ENCODE data around the gene TMEM190. TPM values are rescaled to one million over a fixed set of nuclear protein-coding genes. Genes with fewer than 3 reads are reported as not detected.
A peak's percentile ranks its signal among the peaks of the same experiment; 100 is the strongest.

TMEM190 gene
- total and polyA plus RNA-seq, 2 of the 8 experiments (the other 6 are each of a cell fraction or from before 2014, with no cell fraction given): 1.6 TPM; not detected in 1

GRCh38 chr19:55389386-55390317, 13.0 kb downstream of the TMEM190 start:
- no peak overlapping the region for H3K18ac ChIP-seq (ENCODE audit: extremely low read depth, low read length)
- ChIA-PET CTCF (ENCODE audit: partially characterized antibody) (interaction anchor here (0.7 to 6.1 kb wide), 7 partner anchors 13 to 247 kb away, joined by 3 to 39 read pairs (median 4); no protein-coding TSS in a partner anchor), POLR2A (ENCODE audit: partially characterized antibody) (interaction anchor here (0.6 to 26.7 kb wide), 24 partner anchors 9 to 200 kb away, joined by 3 to 874 read pairs (median 5); partner anchors contain the start of genes GARIN5B, HSPBP1, IL11 and TMEM190)
- no peak overlapping the region for H2BK20ac ChIP-seq (ENCODE audit: low read length)
- H3K4ac ChIP-seq (replicated peaks; ENCODE audit: insufficient read length, low read depth, low read length): no peak overlapping the region
- H4K8ac ChIP-seq (ENCODE audit: extremely low read depth, insufficient read depth, low read length): peak overlapping the region; percentile 7; the same call in 1 of the 2 replicates
- 84% methylated on average over 21 of the region's 21 CpGs; no CpG with 5 or more reads in 1 of the 2 experiments for WGBS, 2 experiments (ENCODE audit: extremely low coverage in 1 of 2, insufficient coverage in 1 of 2, insufficient read length in 1 of 2, insufficient replicate concordance in 2 of 2, low coverage in 1 of 2, low lambda C conversion rate in 2 of 2, missing lambda C conversion rate in 1 of 2)
- TF ChIP-seq GTF2F1 (IDR thresholded peaks at IDR 0.05; ENCODE audit: borderline replicate concordance, low read depth, low read length): no peak
- no peak for TF ChIP-seq SUZ12 (IDR thresholded peaks at IDR 0.05; ENCODE audit: low read length)
- no peak for TF ChIP-seq SIN3A (conservative IDR thresholded peaks at IDR 0.05 in 1 of 2, IDR thresholded peaks at IDR 0.05 in 1 of 2; ENCODE audit: low read depth in 1 of 2, low read length in 2 of 2)
- TF ChIP-seq TEAD4 (IDR thresholded peaks at IDR 0.05; ENCODE audit: low read depth, low read length): no peak
- TF ChIP-seq POLR2A (IDR thresholded peaks at IDR 0.05; ENCODE audit: control extremely low read depth in 1 of 2, low read depth in 2 of 2, low read length in 2 of 2): peak in 1 of 2 experiments; percentile 37; a peak in 1 of 3 replicates
- peak; percentile 46 for TF ChIP-seq POLR2AphosphoS5 (IDR thresholded peaks at IDR 0.05; ENCODE audit: low read depth, low read length)
- no peak overlapping the region for H4K5ac ChIP-seq (ENCODE audit: insufficient read length, low read depth, low read length)
- no peak for DNase-seq (ENCODE audit: low read depth in 1 of 2, low spot score in 2 of 2)
- H3K79me2 ChIP-seq (ENCODE audit: control insufficient read depth in 1 of 2, insufficient read depth in 2 of 2, low read length in 2 of 2): peaks cover 17 to 27% of the 10 kb centered on the region in 2 experiments; a peak in 3 of 4 replicates
- peaks cover 13% of the 10 kb centered on the region for H3K23me2 ChIP-seq (ENCODE audit: low read depth, low read length)
- H3K9me3 ChIP-seq (ENCODE audit: insufficient read depth in 2 of 2, low read depth in 1 of 2, low read length in 1 of 2): no peaks in the 10 kb centered on the region
- H2BK5ac ChIP-seq (ENCODE audit: low read depth, low read length): peak overlapping the region; percentile 64; the same call in 1 of the 2 replicates
- H3K14ac ChIP-seq (ENCODE audit: insufficient read length): no peak overlapping the region
- H3K23ac ChIP-seq (ENCODE audit: insufficient read length): no peak overlapping the region
- peaks cover 0 to 50% (median 40%) of the 10 kb centered on the region in 4 experiments; a peak in 6 of 7 replicates for H3K4me1 ChIP-seq (replicated peaks in 1 of 4; ENCODE audit: control insufficient read depth in 3 of 4, insufficient read depth in 4 of 4, low read length in 3 of 4)
- FAIRE-seq: no peak
- H2BK15ac ChIP-seq (ENCODE audit: low read length): no peak overlapping the region
- H3K27ac ChIP-seq (ENCODE audit: low read depth, low read length): no peak overlapping the region
- no peak overlapping the region for H2BK120ac ChIP-seq (replicated peaks; ENCODE audit: low read depth, low read length)
- H4K20me1 ChIP-seq (replicated peaks in 1 of 2; ENCODE audit: control insufficient read depth in 1 of 2, insufficient read depth in 2 of 2, low read length in 2 of 2): peaks cover 25 to 45% of the 10 kb centered on the region in 2 experiments
- H3K27me3 ChIP-seq (replicated peaks in 1 of 4; ENCODE audit: control insufficient read depth in 3 of 4, extremely low read depth in 1 of 4, insufficient read depth in 3 of 4, low read length in 3 of 4): no peaks in the 10 kb centered on the region
- H3K4me2 ChIP-seq (ENCODE audit: insufficient read depth in 1 of 2, low read depth in 2 of 2, low read length in 2 of 2): peak overlapping the region in 1 of 2 experiments; percentile 95; a peak in 3 of 4 replicates
- H3K79me1 ChIP-seq (ENCODE audit: low read depth, low read length): peaks cover 28% of the 10 kb centered on the region
- no peak overlapping the region for H3K56ac ChIP-seq (replicated peaks; ENCODE audit: insufficient read length, low read depth, low read length)
- H3K36me3 ChIP-seq (ENCODE audit: control insufficient read depth in 2 of 4, insufficient read depth in 4 of 4, low read length in 3 of 4): peaks cover 23 to 35% (median 26%) of the 10 kb centered on the region in 4 experiments
- H4K91ac ChIP-seq (replicated peaks; ENCODE audit: insufficient read length, low read length): no peak overlapping the region
- H2AK5ac ChIP-seq (ENCODE audit: low read depth, low read length): no peak overlapping the region
- H2AFZ ChIP-seq (ENCODE audit: low read length): no peak overlapping the region
- H3K4me3 ChIP-seq (ENCODE audit: extremely low read depth in 1 of 4, insufficient read depth in 2 of 4, low read depth in 3 of 4, low read length in 4 of 4): no peak overlapping the region
- H2BK12ac ChIP-seq (ENCODE audit: low read depth, low read length): no peak overlapping the region
- H3K9ac ChIP-seq (replicated peaks in 1 of 4; ENCODE audit: extremely low read depth in 1 of 4, low read depth in 3 of 4, low read length in 3 of 4): peak overlapping the region in 1 of 4 experiments; percentile 11; a peak in 3 of 7 replicates
